ENCODE measurements around the gene SAMM50. TPM values are rescaled to one million over a fixed set of nuclear protein-coding genes. Genes with fewer than 3 reads are reported as not detected.

Gene SAMM50
- total and polyA plus RNA-seq, 2 donors (not counting 3 experiments of a cell fraction or from before 2014, with no cell fraction given) = 42.9 to 56.2 TPM

GRCh38 chr22:44023404-44024287 lies 68.4 kb downstream of the SAMM50 start:
- peak overlapping the region; percentile 76 for H3K4me2 ChIP-seq (ENCODE audit: insufficient read depth, low read length)
- no TSS peak for BruUV-seq (replicated peaks)
- H3K27me3 ChIP-seq (ENCODE audit: control insufficient read depth in 2 of 2, insufficient read depth in 2 of 2, low read length in 2 of 2) = no peaks in the 10 kb centered on the region
- peak; percentile 4 for TF ChIP-seq POLR2AphosphoS5 (IDR thresholded peaks at IDR 0.05; ENCODE audit: insufficient read depth, low read depth, low read length)
- TF ChIP-seq FOS (IDR thresholded peaks at IDR 0.05; ENCODE audit: borderline replicate concordance, insufficient read depth, low read length) = no peak
- TF ChIP-seq JUN (IDR thresholded peaks at IDR 0.05; ENCODE audit: borderline replicate concordance, insufficient read depth, insufficient read length, low read depth) = no peak
- no peak for TF ChIP-seq EZH2 (IDR thresholded peaks at IDR 0.05; ENCODE audit: borderline replicate concordance, low read depth, low read length, severe bottlenecking)
- TF ChIP-seq MYC (IDR thresholded peaks at IDR 0.05; ENCODE audit: low read depth, low read length) = no peak
- TF ChIP-seq, protein P1, sequence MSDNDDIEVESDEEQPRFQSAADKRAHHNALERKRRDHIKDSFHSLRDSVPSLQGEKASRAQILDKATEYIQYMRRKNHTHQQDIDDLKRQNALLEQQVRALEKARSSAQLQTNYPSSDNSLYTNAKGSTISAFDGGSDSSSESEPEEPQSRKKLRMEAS (IDR thresholded peaks at IDR 0.05; ENCODE audit: insufficient read depth, insufficient read length) = peak; percentile 10
- peak; percentile 30 for TF ChIP-seq POLR2A (IDR thresholded peaks at IDR 0.05; ENCODE audit: low read depth, low read length)
- TF ChIP-seq, protein P2, sequence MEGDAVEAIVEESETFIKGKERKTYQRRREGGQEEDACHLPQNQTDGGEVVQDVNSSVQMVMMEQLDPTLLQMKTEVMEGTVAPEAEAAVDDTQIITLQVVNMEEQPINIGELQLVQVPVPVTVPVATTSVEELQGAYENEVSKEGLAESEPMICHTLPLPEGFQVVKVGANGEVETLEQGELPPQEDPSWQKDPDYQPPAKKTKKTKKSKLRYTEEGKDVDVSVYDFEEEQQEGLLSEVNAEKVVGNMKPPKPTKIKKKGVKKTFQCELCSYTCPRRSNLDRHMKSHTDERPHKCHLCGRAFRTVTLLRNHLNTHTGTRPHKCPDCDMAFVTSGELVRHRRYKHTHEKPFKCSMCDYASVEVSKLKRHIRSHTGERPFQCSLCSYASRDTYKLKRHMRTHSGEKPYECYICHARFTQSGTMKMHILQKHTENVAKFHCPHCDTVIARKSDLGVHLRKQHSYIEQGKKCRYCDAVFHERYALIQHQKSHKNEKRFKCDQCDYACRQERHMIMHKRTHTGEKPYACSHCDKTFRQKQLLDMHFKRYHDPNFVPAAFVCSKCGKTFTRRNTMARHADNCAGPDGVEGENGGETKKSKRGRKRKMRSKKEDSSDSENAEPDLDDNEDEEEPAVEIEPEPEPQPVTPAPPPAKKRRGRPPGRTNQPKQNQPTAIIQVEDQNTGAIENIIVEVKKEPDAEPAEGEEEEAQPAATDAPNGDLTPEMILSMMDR (IDR thresholded peaks at IDR 0.05; ENCODE audit: extremely low read depth in 1 of 2, insufficient read depth in 1 of 2, low read depth in 1 of 2, low read length in 2 of 2) = no peak
- TF ChIP-seq GATA2 (IDR thresholded peaks at IDR 0.05; ENCODE audit: insufficient read depth, insufficient read length, low read depth, low read length) = no peak
- peak overlapping the region; percentile 88 for H3K9ac ChIP-seq (replicated peaks; ENCODE audit: extremely low read depth, insufficient read depth, low read length)
- POLR2A ChIA-PET = no interaction called here
- DNase-seq (ENCODE audit: low read depth, low spot score) (peak; percentile 51), FAIRE-seq (peak; percentile 55)
- H3K36me3 ChIP-seq (ENCODE audit: control insufficient read depth in 2 of 2, extremely low read depth in 1 of 2, insufficient read depth in 2 of 2, low read length in 2 of 2) = no peaks in the 10 kb centered on the region
- CTCF ChIA-PET = interaction anchor here (1.1 to 3.3 kb wide), 4 partner anchors 20 to 63 kb away, joined by 3 to 24 read pairs (median 8); no protein-coding TSS in a partner anchor
- H3K4me1 ChIP-seq (ENCODE audit: control insufficient read depth, extremely low read depth, insufficient read depth, low read length) = peaks cover 60% of the 10 kb centered on the region
- no peaks in the 10 kb centered on the region for H3K9me1 ChIP-seq (replicated peaks; ENCODE audit: control insufficient read depth, extremely low read depth, insufficient read depth, low read length)
- H3K79me2 ChIP-seq (ENCODE audit: control insufficient read depth, insufficient read depth, low read length) = peaks cover 53% of the 10 kb centered on the region
- H3K27ac ChIP-seq (ENCODE audit: insufficient read depth, low read depth, low read length) = peak overlapping the region; percentile 89
- no peaks in the 10 kb centered on the region for H4K20me1 ChIP-seq (replicated peaks; ENCODE audit: control insufficient read depth, extremely low read depth, insufficient read depth, low read length)
- intact Hi-C loops (cut with micrococcal nuclease) = loop anchor here (10.0 kb wide), 1 partner anchor 1291 kb away; no protein-coding TSS in a partner anchor
- dilution Hi-C loops (cut with MboI; ENCODE audit: extremely low pct_ligation_motif_present, low sequenced_read_pairs) = no loop called here
- H3K4me3 ChIP-seq (replicated peaks in 1 of 3; ENCODE audit: insufficient read depth in 1 of 3, low read depth in 1 of 3, low read length in 3 of 3) = peak overlapping the region; percentile 35 to 66 (median 66)
- H3K9me3 ChIP-seq (replicated peaks; ENCODE audit: control insufficient read depth, insufficient read depth, low read length) = no peaks in the 10 kb centered on the region
- H2AFZ ChIP-seq (ENCODE audit: low read depth, low read length) = peak overlapping the region; percentile 69

Measured in endothelial cell of umbilical vein (primary cell).